ENCODE measurements around the gene TP53. TPM values are rescaled to one million over a fixed set of nuclear protein-coding genes. Genes with fewer than 3 reads are reported as not detected.
"Not testable (repeated sequence)": the region's sequence is repeated elsewhere in the genome, so short reads cannot be mapped to it uniquely, and the experiment has no call there.

The TP53 gene
- total RNA-seq, 1 experiment from 2014 or later = 61.0 TPM

DNA sequence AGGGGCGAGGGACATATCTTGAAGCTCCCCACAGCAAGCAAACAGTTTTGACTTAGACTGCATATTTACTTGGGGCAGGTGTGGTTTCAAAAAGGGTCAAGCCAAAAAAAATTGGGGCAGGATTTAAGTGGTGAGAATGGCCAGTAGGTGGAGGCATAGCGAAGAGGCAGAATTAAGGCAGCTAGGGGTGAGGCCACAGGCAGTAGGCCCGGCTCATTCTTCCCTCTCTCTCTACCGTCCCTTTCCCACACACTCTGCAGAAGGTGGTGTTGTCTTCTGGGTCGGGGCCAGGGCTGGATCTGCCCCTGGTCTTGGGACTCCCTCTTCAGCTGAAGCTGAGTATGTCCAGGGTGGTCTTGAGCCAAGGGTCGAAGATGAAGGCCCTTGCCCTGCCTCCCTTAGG is 54.8 kb downstream of the TP53 start:
- peak; percentile 25 for DNase-seq (ENCODE audit: low spot score)

DNA sequence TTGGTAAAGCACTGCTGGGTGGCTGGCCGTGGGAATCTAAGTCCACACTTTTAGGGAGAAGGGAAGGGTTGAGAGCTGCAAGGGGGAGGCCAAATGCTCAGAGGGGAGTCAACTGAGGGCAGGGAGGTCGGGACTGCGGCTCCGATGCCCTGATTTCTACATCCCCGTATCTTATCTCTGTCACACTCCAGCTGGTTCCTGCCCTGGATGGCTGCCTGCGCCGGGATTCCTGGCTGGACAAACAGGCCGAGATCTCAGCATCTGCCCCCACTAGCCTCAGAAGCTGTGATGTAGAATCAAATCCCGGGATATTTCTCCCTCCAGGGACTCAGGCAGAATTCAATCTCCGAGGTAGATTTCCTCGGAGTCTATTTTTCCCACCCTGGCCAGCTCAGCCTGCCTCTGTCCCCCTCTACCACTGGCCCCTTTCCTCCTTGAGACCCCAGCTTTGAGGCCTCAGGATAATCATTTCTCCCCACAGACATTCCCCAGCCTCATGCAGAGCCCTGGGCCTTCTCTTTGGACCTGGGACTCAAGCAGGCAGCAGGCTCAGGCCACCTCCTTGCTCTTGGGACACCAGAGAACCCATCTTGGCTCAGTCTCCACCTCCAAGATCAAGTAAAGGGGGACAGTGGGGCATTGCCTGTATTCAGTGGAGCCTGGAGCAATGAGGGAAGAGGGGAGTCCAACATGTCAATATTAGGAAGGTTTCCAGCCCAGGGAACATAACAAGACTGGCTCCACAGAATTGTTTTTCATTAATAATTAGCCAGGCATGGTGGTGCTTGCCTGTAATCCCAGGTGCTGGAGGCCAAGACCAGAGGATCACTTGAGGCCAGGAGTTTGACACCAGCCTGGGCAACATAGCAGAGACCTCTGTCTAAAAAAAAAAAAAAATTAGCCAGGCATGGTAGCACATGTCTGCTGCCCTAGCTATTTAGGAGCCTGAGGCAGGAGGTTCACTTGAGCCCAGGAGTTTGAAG is 55.6 kb downstream of the TP53 start:
- no peak for DNase-seq (ENCODE audit: low spot score)

DNA sequence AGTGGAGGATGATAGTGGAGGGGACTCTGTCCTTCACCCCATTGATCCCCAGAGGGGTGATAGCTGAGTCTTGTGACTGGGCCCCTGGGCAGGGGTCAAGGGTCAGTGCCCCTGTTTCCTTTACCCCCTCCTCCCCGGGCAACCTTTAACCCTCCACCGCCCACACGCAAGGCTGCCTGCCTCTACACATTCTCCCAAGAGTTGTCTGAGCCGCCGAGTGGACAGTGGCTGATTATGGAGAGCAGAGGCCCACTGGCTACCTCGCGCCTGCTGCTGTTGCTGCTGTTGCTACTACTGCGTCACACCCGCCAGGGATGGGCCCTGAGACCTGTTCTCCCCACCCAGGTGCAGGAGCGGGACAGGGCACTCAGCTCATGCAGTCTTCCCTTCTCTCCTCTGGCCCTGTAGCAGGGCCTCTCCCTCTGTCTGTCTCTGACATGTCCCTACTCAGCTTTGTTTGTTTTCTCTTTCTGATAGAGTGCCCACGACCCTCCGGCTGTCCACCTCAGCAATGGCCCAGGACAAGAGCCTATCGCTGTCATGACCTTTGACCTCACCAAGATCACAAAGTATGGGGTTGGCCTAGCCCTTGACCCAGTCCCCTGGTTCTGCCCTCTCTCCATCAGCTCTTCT is 57.2 kb downstream of the TP53 start, which contains the start of gene SHBG:
Gene SHBG, plus strand, starts transcription at position 197 of the 633 bp plus-strand sequence. Its CDS starts 38 bp downstream, at position 235.
- DNase-seq (ENCODE audit: low spot score) = no peak

DNA sequence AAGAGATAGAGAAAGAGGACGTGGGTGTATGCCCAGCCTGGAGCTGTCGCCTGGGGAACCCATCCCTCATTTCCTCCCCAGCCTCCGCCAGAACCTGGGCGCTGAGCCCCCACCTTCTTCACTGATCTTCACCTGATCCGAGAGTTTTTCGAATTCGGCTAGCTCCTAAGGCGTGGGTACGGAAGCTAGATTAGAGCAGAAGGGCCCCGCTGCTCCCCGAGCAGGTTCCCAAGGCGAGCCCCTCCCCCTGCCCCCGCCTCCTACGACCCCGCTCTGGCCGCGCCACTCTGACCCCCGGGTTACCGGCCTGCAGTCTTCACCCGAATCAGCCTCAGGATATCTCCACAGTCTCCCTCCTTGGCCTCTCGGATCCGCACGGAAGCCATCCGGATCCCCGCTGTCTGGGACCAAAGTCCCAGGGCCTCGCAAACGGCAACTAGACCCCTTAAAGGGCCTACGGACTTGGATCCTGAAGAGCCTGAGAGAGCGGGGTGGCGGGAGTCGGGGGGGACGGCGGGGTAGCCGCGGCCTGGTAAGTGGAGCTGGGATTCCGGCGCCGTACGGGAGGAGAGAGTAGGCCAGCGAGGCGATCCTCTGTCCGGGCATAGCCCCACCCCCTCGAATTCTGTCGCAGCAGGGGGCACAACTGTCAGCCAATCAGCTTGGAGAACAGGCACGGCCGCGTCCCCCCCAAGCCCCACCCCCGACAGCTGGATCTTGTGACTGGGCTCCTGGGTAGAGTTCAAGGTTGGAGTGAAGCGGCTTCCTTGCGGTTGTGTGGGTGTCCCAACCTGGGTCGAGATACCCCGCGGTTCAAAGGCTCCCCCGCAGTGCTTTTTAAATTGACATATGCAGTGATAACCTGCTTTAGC is 59.8 kb downstream of the TP53 start, which contains the start of gene SAT2:
Gene SAT2, minus strand, starts transcription at position 572 of the 872 bp plus-strand sequence. Its CDS starts 186 bp downstream, at position 386.
- peak; percentile 55 for DNase-seq (ENCODE audit: low spot score)

DNA sequence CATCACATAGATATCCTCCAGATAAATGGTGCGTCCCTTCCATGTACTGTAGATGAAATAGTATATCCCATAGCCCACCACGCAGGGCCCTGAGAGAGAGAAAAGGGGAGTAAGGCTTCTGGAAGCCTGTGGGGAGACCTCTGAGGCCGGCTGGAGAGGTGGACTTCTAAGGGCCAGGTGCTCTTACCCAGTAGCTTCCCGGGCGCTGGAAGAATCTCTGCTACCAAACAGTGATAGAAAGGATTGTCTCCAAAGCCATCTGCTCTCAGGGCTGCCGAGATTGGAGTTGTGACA is 60.4 kb downstream of the TP53 start:
- DNase-seq (ENCODE audit: low spot score) = no peak

DNA sequence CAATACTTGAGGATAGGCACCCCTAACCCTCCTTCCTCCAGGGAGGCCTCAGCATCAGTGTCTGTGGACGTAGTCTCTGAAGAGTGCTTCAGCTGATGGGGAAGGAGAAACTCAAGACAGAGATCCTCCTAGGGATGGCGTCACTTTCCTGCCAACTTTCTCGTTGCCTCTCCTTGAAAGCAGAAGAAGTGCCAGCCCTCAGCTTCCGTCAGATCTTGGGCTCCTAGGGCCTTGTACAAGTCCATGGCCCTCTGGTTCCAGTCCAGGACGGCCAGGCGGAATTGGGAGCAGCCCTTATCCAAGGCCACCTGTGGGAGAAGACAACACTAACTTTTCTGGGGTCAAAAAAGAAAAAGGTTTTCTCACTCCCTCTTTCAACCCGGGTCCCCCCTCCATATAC is 61.0 kb downstream of the TP53 start:
- DNase-seq (ENCODE audit: low spot score) = no peak

DNA sequence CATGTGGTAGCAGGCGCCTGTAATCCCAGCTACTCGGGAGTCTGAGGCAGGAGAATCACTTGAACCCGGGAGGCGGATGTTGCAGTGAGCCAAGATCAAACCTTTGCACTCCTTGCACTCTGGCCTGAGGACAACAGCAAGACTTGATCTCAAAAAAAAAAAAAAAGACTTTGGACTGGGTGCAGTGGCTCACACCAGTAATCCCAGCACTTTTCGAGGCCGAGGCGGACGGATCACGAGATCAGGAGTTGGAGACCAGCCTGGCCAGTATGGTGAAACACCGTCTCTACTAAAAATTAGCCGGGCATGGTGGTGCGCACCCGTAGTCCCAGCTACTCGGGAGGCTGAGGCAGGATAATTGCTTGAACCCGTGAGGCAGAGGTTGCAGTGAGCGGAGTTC is 61.5 kb downstream of the TP53 start:
- not testable (repeated sequence) for DNase-seq (ENCODE audit: low spot score)

DNA sequence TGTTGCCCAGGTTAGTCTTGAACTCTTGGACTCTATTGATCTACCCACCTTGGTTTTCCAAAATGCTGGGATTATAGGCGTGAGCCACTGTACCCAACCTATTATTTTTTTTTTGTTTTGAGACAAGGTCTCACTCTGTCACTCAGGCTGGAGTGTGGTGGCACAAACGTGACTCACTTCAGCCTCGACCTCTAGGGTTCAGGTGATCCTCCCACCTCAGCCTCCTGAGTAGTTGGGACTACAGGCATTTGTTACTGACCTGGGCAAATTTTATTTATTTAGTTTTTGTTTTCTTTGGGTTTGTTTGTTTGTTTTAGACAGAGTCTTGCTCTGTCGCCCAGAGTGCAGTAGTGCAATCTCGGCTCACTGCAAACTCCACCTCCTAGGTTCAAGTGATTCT is 63.6 kb downstream of the TP53 start:
- DNase-seq (ENCODE audit: low spot score) = no peak

DNA sequence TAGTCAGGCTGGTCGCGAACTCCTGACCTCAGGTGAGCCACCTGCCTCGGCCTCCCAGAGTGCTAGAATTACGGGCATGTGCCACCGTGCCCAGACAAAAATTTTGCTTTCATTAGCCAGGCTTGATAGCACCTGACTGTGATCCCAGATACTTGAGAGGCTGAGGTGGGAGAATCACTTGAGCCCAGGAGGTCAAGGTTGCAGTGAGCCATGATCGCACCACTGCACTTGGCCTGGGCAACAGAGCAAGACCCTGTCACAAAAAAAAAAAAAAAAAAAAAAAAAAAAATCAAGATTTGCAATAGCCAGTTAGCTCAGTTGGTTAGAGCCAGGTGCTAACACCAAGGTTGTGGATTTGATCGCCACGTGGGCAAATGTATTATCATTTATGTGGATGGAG is 66.5 kb downstream of the TP53 start:
- DNase-seq (ENCODE audit: low spot score) = no peak

DNA sequence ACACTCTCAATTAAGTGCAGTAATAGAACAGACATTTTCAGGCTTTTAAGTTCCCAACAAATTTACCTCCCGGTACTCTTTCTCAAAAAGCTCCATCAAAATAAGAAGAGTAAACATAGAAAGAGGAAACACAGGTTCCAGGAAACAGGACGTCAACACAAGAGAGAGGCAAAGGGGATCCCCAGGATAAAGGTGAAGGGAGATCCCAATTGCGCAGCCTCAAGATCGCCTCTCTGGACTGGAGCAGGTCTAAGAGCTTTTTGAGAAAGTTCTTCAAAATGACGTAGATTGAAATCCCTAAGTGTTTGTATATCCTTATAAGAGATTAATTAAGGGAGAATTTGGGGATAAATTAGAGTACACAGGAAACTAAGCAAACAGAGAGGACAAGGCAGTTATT is 68.7 kb downstream of the TP53 start:
- DNase-seq (ENCODE audit: low spot score) = no peak

Other genes with a start within 250 kb of the TP53 start
- 0.46 and 0.52 TPM in 2 replicates for gene FGF11, start 248.0 kb downstream of the TP53 start, total RNA-seq (2014; rRNA removed; shearing (Covaris generic))
- gene CHRNB1, start 242.4 kb downstream of the TP53 start, total RNA-seq (2014; rRNA removed; shearing (Covaris generic)) = 0.83 and 1.6 TPM in 2 replicates
- gene ZBTB4, start 207.9 kb downstream of the TP53 start, total RNA-seq (2014; rRNA removed; shearing (Covaris generic)) = 8.4 and 10.0 TPM in 2 replicates
- 0.28 TPM in 1 of 2 replicates, not detected in the other for gene SLC35G6, start 206.0 kb downstream of the TP53 start, total RNA-seq (2014; rRNA removed; shearing (Covaris generic))
- gene POLR2A, start 203.1 kb downstream of the TP53 start, total RNA-seq (2014; rRNA removed; shearing (Covaris generic)) = 26.0 and 58.6 TPM in 2 replicates
- gene TNFSF12, start 138.4 kb downstream of the TP53 start, total RNA-seq (2014; rRNA removed; shearing (Covaris generic)) = not detected in 2 replicates
- gene TNFSF13, start 128.7 kb downstream of the TP53 start, total RNA-seq (2014; rRNA removed; shearing (Covaris generic)) = 15.6 and 19.1 TPM in 2 replicates
- gene SENP3, start 125.6 kb downstream of the TP53 start, total RNA-seq (2014; rRNA removed; shearing (Covaris generic)) = 73.2 and 74.3 TPM in 2 replicates
- 4.0 and 6.6 TPM in 2 replicates for gene CD68, start 107.9 kb downstream of the TP53 start, total RNA-seq (2014; rRNA removed; shearing (Covaris generic))
- 79.8 and 81.4 TPM in 2 replicates for gene MPDU1, start 103.6 kb downstream of the TP53 start, total RNA-seq (2014; rRNA removed; shearing (Covaris generic))
- 0.70 TPM in 1 of 2 replicates, not detected in the other for gene SOX15, start 97.4 kb downstream of the TP53 start, total RNA-seq (2014; rRNA removed; shearing (Covaris generic))
- gene FXR2, start 72.6 kb downstream of the TP53 start, total RNA-seq (2014; rRNA removed; shearing (Covaris generic)) = 23.8 and 30.3 TPM in 2 replicates
- gene SAT2, start 59.7 kb downstream of the TP53 start, total RNA-seq (2014; rRNA removed; shearing (Covaris generic)) = 3.2 and 5.4 TPM in 2 replicates
- 0.13 TPM in 1 of 2 replicates, not detected in the other for gene SHBG, start 57.4 kb downstream of the TP53 start, total RNA-seq (2014; rRNA removed; shearing (Covaris generic))
- gene ATP1B2, start 36.6 kb downstream of the TP53 start, total RNA-seq (2014; rRNA removed; shearing (Covaris generic)) = not detected in 2 replicates
- 18.5 and 23.0 TPM in 2 replicates for gene WRAP53, start 987 bp upstream of the TP53 start, total RNA-seq (2014; rRNA removed; shearing (Covaris generic))
- not detected in 2 replicates for gene EFNB3, start 17.7 kb upstream of the TP53 start, total RNA-seq (2014; rRNA removed; shearing (Covaris generic))
- gene DNAH2, start 30.3 kb upstream of the TP53 start, total RNA-seq (2014; rRNA removed; shearing (Covaris generic)) = 0.21 TPM in 1 of 2 replicates, not detected in the other
- 5.3 and 17.6 TPM in 2 replicates for gene KDM6B, start 146.7 kb upstream of the TP53 start, total RNA-seq (2014; rRNA removed; shearing (Covaris generic))
- 0.43 and 0.50 TPM in 2 replicates for gene TMEM88, start 167.6 kb upstream of the TP53 start, total RNA-seq (2014; rRNA removed; shearing (Covaris generic))
- gene NAA38, start 170.1 kb upstream of the TP53 start, total RNA-seq (2014; rRNA removed; shearing (Covaris generic)) = 71.8 and 89.4 TPM in 2 replicates
- gene CYB5D1, start 170.5 kb upstream of the TP53 start, total RNA-seq (2014; rRNA removed; shearing (Covaris generic)) = 8.4 and 10.7 TPM in 2 replicates
- gene CHD3, start 201.3 kb upstream of the TP53 start, total RNA-seq (2014; rRNA removed; shearing (Covaris generic)) = 52.8 and 54.3 TPM in 2 replicates
- gene RNF227, start 228.8 kb upstream of the TP53 start, total RNA-seq (2014; rRNA removed; shearing (Covaris generic)) = 0.81 and 1.1 TPM in 2 replicates
- 0.74 and 1.4 TPM in 2 replicates for gene KCNAB3, start 242.4 kb upstream of the TP53 start, total RNA-seq (2014; rRNA removed; shearing (Covaris generic))
- gene TRAPPC1, start 244.5 kb upstream of the TP53 start, total RNA-seq (2014; rRNA removed; shearing (Covaris generic)) = 22.0 and 24.5 TPM in 2 replicates
- 17.3 and 24.4 TPM in 2 replicates for gene CNTROB, start 244.7 kb upstream of the TP53 start, total RNA-seq (2014; rRNA removed; shearing (Covaris generic))